ENCODE measurements around the gene MRPL33.

MRPL33 gene

DNA sequence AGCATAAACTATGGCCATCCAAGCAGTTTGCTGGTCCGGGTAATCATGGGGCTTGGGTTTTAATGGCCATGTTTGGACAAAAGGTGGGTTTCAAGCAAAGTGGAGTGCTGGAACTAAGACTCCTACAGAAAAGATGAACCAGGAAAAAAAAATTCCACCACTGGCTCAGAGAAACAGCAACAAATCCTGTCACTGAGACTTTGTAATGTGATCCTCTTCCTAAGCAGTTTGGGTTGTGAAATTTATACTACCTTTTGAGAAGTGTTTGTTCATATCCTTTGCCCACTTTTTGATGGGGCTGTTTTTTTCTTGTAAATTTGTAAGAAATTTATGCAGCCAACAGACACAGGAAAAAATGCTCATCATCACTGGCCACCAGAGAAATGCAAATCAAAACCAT, 40.2 kb downstream of the MRPL33 start:
- no peak overlapping the region for H3K4me3 ChIP-seq (ENCODE audit: control insufficient read depth, low read depth, low read length)
- TF ChIP-seq, protein P1, sequence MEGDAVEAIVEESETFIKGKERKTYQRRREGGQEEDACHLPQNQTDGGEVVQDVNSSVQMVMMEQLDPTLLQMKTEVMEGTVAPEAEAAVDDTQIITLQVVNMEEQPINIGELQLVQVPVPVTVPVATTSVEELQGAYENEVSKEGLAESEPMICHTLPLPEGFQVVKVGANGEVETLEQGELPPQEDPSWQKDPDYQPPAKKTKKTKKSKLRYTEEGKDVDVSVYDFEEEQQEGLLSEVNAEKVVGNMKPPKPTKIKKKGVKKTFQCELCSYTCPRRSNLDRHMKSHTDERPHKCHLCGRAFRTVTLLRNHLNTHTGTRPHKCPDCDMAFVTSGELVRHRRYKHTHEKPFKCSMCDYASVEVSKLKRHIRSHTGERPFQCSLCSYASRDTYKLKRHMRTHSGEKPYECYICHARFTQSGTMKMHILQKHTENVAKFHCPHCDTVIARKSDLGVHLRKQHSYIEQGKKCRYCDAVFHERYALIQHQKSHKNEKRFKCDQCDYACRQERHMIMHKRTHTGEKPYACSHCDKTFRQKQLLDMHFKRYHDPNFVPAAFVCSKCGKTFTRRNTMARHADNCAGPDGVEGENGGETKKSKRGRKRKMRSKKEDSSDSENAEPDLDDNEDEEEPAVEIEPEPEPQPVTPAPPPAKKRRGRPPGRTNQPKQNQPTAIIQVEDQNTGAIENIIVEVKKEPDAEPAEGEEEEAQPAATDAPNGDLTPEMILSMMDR (conservative IDR thresholded peaks at IDR 0.05; ENCODE audit: control insufficient read depth, insufficient read depth, low read depth, low read length): no peak
- DNase-seq (ENCODE audit: low read depth): peak; percentile 24

DNA sequence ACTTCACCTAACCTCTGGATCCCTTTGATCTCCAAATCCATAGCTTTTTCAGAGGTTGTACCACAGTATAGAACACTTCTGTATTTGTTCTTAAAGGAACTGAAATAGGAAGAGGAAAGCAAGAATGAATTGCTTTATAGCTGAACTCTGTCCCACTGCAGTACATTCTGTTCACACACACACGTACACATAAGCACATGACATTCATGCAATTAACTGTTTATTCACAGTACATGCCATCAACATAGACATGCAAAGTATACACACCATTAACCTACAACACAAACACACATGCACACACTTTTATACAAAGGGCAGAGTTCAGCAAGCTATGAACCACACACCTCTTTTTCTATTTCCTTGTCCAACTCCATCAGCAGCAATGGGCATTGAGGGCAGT, 43.2 kb downstream of the MRPL33 start:
- TF ChIP-seq, protein P1 (conservative IDR thresholded peaks at IDR 0.05; ENCODE audit: control insufficient read depth, insufficient read depth, low read depth, low read length): no peak
- no peak overlapping the region for H3K4me3 ChIP-seq (ENCODE audit: control insufficient read depth, low read depth, low read length)
- DNase-seq (ENCODE audit: low read depth): no peak

DNA sequence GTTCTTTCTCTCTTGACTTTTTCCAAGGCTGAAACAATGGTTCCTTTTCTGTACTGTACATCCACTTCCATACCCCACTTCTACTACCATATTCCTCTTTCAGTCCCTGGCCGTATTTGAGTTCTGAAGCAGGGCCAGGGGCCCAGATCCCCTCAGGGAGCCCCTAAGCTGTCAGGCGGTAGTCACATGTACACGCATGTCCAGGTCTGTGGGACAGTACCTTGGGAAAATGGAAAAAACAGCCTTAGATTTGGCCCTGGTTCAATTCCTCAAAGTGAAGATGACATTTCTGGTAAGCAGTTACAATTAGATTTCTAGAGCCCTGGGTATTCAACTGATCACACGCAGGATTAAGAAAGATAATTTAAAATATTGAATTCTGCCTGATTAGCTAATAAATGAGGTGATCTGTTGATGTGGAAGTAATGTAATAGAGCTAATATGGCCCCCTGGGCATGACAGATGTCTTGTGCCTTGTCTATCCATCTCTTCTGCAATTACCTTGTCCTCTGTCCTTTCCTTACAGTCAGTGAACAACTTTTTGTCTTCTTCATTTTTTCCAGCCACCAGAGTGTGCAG, 44.4 kb downstream of the MRPL33 start:
- no peak for DNase-seq (ENCODE audit: low read depth)
- TF ChIP-seq, protein P1 (conservative IDR thresholded peaks at IDR 0.05; ENCODE audit: control insufficient read depth, insufficient read depth, low read depth, low read length): no peak
- no peak overlapping the region for H3K4me3 ChIP-seq (ENCODE audit: control insufficient read depth, low read depth, low read length)

DNA sequence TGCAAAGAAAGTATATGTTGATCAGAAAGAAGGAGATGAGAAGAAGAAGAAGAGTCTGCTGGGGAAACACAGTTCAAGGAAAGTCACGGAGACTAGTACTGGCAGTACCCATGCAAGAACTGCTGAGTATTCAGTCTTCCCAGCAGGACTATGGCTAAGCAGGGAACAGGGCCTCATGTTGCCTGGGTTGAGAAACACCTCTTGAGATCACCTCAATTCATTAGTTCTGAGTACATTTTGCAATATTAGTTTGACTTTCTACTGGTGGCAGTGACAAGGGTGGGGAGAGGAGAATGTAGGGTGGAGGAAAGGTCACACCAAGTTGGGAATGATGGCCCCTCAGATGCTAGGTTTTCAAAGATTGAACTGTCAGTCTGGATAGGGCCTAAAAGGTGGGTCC, 50.5 kb downstream of the MRPL33 start:
- DNase-seq (ENCODE audit: low read depth): no peak
- no peak overlapping the region for H3K4me3 ChIP-seq (ENCODE audit: control insufficient read depth, low read depth, low read length)
- TF ChIP-seq, protein P1 (conservative IDR thresholded peaks at IDR 0.05; ENCODE audit: control insufficient read depth, insufficient read depth, low read depth, low read length): no peak

DNA sequence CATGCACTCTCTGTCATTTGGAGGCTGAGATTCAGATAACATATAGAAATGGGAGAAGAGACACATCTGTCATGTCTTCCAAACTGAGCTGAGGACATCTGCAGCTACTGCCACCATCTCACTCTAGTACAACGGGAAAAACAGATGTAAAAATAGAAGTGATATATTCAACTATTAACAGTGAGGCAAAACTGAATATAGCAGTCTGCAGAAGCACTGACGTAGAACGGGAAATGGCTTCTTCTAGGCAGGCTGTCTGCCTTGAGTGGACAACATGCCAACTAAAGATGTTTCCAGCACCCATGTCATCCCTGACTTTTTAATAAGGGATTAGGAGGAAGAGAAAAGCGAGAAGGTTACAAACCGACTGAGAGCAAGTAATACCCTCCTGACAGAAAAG, 51.6 kb downstream of the MRPL33 start:
- no peak overlapping the region for H3K4me3 ChIP-seq (ENCODE audit: control insufficient read depth, low read depth, low read length)
- no peak for DNase-seq (ENCODE audit: low read depth)
- TF ChIP-seq, protein P1 (conservative IDR thresholded peaks at IDR 0.05; ENCODE audit: control insufficient read depth, insufficient read depth, low read depth, low read length): no peak

DNA sequence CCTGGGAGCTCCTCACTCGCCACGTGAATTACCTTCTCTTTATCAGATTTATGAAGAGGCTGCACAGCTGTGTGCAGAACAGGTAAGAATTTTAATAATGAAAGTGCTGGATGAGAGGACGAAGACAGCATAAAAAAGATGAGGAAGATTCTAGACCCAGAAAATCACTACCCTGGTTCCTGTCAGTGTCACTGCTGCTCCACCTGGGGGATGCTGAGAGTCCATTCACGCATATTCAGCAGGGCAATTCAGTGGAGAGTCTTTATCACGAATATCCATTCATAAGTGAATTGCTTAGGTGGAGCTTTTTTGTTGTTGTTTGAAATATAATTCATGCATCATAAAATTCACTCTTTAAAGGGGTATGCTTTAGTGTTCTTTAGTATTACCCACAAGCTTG, 52.0 kb downstream of the MRPL33 start:
- H3K4me3 ChIP-seq (ENCODE audit: control insufficient read depth, low read depth, low read length): no peak overlapping the region
- TF ChIP-seq, protein P1 (conservative IDR thresholded peaks at IDR 0.05; ENCODE audit: control insufficient read depth, insufficient read depth, low read depth, low read length): no peak
- no peak for DNase-seq (ENCODE audit: low read depth)

DNA sequence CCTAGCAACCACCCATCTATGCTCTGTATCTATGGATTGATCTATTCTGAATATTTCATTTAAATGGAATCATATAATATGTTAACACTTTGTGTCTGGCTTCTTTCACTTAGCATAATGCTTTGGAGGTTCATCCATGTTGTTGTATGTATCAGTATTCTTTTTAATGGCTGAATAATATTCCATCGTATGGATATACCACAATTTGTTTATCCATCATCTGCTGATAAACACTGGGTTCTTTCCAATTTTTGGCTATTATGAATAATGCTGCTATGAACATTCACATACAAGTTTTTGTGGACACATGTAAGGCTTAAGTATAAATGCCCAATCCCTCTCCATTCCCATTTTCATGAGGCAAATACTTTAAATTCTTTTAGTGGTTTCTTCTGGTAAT, 52.9 kb downstream of the MRPL33 start:
- no peak for DNase-seq (ENCODE audit: low read depth)
- TF ChIP-seq, protein P1 (conservative IDR thresholded peaks at IDR 0.05; ENCODE audit: control insufficient read depth, insufficient read depth, low read depth, low read length): no peak
- H3K4me3 ChIP-seq (ENCODE audit: control insufficient read depth, low read depth, low read length): no peak overlapping the region
